ENCODE results near the gene FOSB. TPM values are rescaled to one million over a fixed set of nuclear protein-coding genes. Genes with fewer than 3 reads are reported as not detected.

The FOSB gene
- total RNA-seq, 4 donors from 2014 or later = 1.9 to 38.0 (median 15.6) TPM

GRCh38 chr19:45469132-45469944 lies 1.5 kb downstream of the FOSB start:
- ATAC-seq = peak; percentile 86
- H3K4me3 ChIP-seq = peak overlapping the region; percentile 59 to 67
- H3K4me1 ChIP-seq = peaks cover 2 to 37% (median 16%) of the 10 kb centered on the region in 3 donors
- peak overlapping the region; percentile 88 to 97 (median 94) for H3K27ac ChIP-seq
- peak; percentile 98 for TF ChIP-seq EP300 (IDR thresholded peaks at IDR 0.05)
- TF ChIP-seq POLR2A (IDR thresholded peaks at IDR 0.05) = peak; percentile 57 to 67
- peak; percentile 82 for TF ChIP-seq POLR2AphosphoS5 (IDR thresholded peaks at IDR 0.05)
- peak in 2 of 4 experiments; percentile 9 to 27 for TF ChIP-seq CTCF (IDR thresholded peaks at IDR 0.05)
- no peaks in the 10 kb centered on the region for H3K36me3 ChIP-seq
- WGBS, 2 donors (ENCODE audit: low coverage in 1 of 2) = 0% methylated on average over 2 of the region's 66 CpGs; no CpG with 5 or more reads in 1 of the 2 donors
- no peaks in the 10 kb centered on the region for H3K9me3 ChIP-seq
- H3K27me3 ChIP-seq = no peaks in the 10 kb centered on the region

GRCh38 chr19:45469945-45470761 lies 2.4 kb downstream of the FOSB start:
- Histone ChIP-seq H3K36me3 (no peaks in the 10 kb centered on the region), H3K27ac (peak overlapping the region; percentile 88 to 97 (median 94)), H3K4me1 (peaks cover 2 to 37% (median 16%) of the 10 kb centered on the region in 3 donors), H3K27me3 (no peaks in the 10 kb centered on the region), H3K4me3 (peak overlapping the region; percentile 59 to 67), H3K9me3 (no peaks in the 10 kb centered on the region)
- no peak for ATAC-seq
- no CpG with 5 or more reads among the region's 33 CpGs for WGBS, 2 donors (ENCODE audit: low coverage in 1 of 2)
- TF ChIP-seq POLR2AphosphoS5 (IDR thresholded peaks at IDR 0.05) (peak; percentile 10), EP300 (IDR thresholded peaks at IDR 0.05) (no peak), CTCF (IDR thresholded peaks at IDR 0.05) (no peak), POLR2A (IDR thresholded peaks at IDR 0.05) (peak in 1 of 2 donors; percentile 6)

GRCh38 chr19:45470762-45471081 lies 2.9 kb downstream of the FOSB start:
- H3K27me3 ChIP-seq = no peaks in the 10 kb centered on the region
- H3K4me3 ChIP-seq = no peak overlapping the region
- ATAC-seq = no peak
- no peak for TF ChIP-seq POLR2AphosphoS5 (IDR thresholded peaks at IDR 0.05)
- TF ChIP-seq CTCF (IDR thresholded peaks at IDR 0.05) = no peak
- TF ChIP-seq POLR2A (IDR thresholded peaks at IDR 0.05) = no peak
- TF ChIP-seq EP300 (IDR thresholded peaks at IDR 0.05) = no peak
- WGBS, 2 donors (ENCODE audit: low coverage in 1 of 2) = 82 to 89% methylated on average over 2 to 7 of the region's 15 CpGs
- H3K4me1 ChIP-seq = peaks cover 2 to 37% (median 16%) of the 10 kb centered on the region in 3 donors
- peak overlapping the region in 1 of 4 donors; percentile 93 for H3K27ac ChIP-seq
- no peaks in the 10 kb centered on the region for H3K36me3 ChIP-seq
- no peaks in the 10 kb centered on the region for H3K9me3 ChIP-seq

- Histone ChIP-seq H3K4me3 (no peak overlapping the region), H3K36me3 (no peaks in the 10 kb centered on the region), H3K27ac (peak overlapping the region in 1 of 4 donors; percentile 93), H3K27me3 (no peaks in the 10 kb centered on the region), H3K4me1 (peaks cover 2 to 37% (median 16%) of the 10 kb centered on the region in 3 donors), H3K9me3 (no peaks in the 10 kb centered on the region)
- TF ChIP-seq POLR2A (IDR thresholded peaks at IDR 0.05) = no peak
- no peak for TF ChIP-seq POLR2AphosphoS5 (IDR thresholded peaks at IDR 0.05)
- no peak for TF ChIP-seq CTCF (IDR thresholded peaks at IDR 0.05)
- no peak for TF ChIP-seq EP300 (IDR thresholded peaks at IDR 0.05)
- 82 to 92% methylated on average over 2 to 13 of the region's 16 CpGs for WGBS, 2 donors (ENCODE audit: low coverage in 1 of 2)
- ATAC-seq = no peak
These were observed 3.5 kb downstream of the FOSB start for GRCh38 chr19:45471111-45471930.

All from gastroesophageal sphincter (tissue), 4 donors.